Measurements from ENCODE around the gene NEK7.

NEK7 gene

GRCh38 chr1:198363625-198364151 is 206.9 kb downstream of the NEK7 start:
- FAIRE-seq: no peak

GRCh38 chr1:198364471-198364870 is 207.7 kb downstream of the NEK7 start:
- FAIRE-seq: no peak

GRCh38 chr1:198367296-198367695 is 210.5 kb downstream of the NEK7 start:
- FAIRE-seq: no peak

GRCh38 chr1:198370996-198371395 is 214.2 kb downstream of the NEK7 start:
- FAIRE-seq: no peak

Data from colon (tissue), 2 donors.